Fibroblast of the aortic adventitia (primary cell): ENCODE results near the gene LRMDA. TPM values are rescaled to one million over a fixed set of nuclear protein-coding genes. Genes with fewer than 3 reads are reported as not detected.

ENCODE experiments used
- DNase-seq: peaks from one replicate; pipeline ENCODE4 v3.0.0-alpha.2; 2010; ENCODE audit warnings: low read depth
- H3K4me3 ChIP-seq: 2 replicates; pipeline ENCODE4 v1.5.1; 2011; ENCODE audit warnings: low read depth, mild to moderate bottlenecking, control low read depth, low read length, moderate library complexity
- CTCF ChIP-seq: IDR thresholded peaks from 2 replicates; pipeline ENCODE4 v1.5.1; 2011; ENCODE audit warnings: mild to moderate bottlenecking, low read length, control low read depth, inconsistent platforms; ENCODE audit not compliant: insufficient read depth
- total RNA-seq: library from RNA; depleted of rRNA; stranded (reverse); fragments of >200 nt; gene quantifications from 2 replicates; pipeline ENCODE4 v1.2.3, GENCODE V29; 2012; ENCODE audit warnings: low replicate concordance

LRMDA gene
- total RNA-seq, 1 donor = 6.3 TPM

- no peak overlapping the region for H3K4me3 ChIP-seq
- no peak for TF ChIP-seq CTCF
- DNase-seq = no peak
These were observed 123.9 kb downstream of the LRMDA start for GRCh38 chr10:75555323-75555722.

GRCh38 chr10:75556320-75556719, 124.9 kb downstream of the LRMDA start:
- no peak overlapping the region for H3K4me3 ChIP-seq
- no peak for DNase-seq
- no peak for TF ChIP-seq CTCF

- no peak for DNase-seq
- H3K4me3 ChIP-seq = no peak overlapping the region
- TF ChIP-seq CTCF = no peak
These were observed 134.1 kb downstream of the LRMDA start for GRCh38 chr10:75565286-75566251.

- no peak for DNase-seq
- no peak for TF ChIP-seq CTCF
- no peak overlapping the region for H3K4me3 ChIP-seq
These were observed 137.2 kb downstream of the LRMDA start for GRCh38 chr10:75568450-75569130.

GRCh38 chr10:75569506-75569905, 138.1 kb downstream of the LRMDA start:
- no peak for TF ChIP-seq CTCF
- H3K4me3 ChIP-seq = no peak overlapping the region
- DNase-seq = peak; percentile 28

GRCh38 chr10:75572478-75572877, 141.1 kb downstream of the LRMDA start:
- no peak for TF ChIP-seq CTCF
- no peak for DNase-seq
- H3K4me3 ChIP-seq = no peak overlapping the region
